PC-3 (cell line): ENCODE results near the gene DSCAM.

Experiments
- EZH2 ChIP-seq: fragments of 300-600 bp; sonication (generic); IDR thresholded peaks from one replicate; pipeline ENCODE4 v1.6.1; 2017; ENCODE audit warnings: antibody characterized with exemption, mild to moderate bottlenecking, low read length; ENCODE audit not compliant: unreplicated experiment
- EZH2phosphoT487 ChIP-seq: fragments of 300-600 bp; sonication (generic); IDR thresholded peaks from 2 replicates; pipeline ENCODE4 v1.6.1; 2018; ENCODE audit warnings: mild to moderate bottlenecking, antibody characterized with exemption, low read length, borderline replicate concordance
- TF ChIP-seq, protein P1 (sequence below): fragments of 300-600 bp; sonication (generic); conservative IDR thresholded peaks from 2 replicates; pipeline ENCODE4 v1.5.1; 2017; ENCODE audit warnings: antibody characterized with exemption, low read depth, mild to moderate bottlenecking, low read length

- TF ChIP-seq, protein P1, sequence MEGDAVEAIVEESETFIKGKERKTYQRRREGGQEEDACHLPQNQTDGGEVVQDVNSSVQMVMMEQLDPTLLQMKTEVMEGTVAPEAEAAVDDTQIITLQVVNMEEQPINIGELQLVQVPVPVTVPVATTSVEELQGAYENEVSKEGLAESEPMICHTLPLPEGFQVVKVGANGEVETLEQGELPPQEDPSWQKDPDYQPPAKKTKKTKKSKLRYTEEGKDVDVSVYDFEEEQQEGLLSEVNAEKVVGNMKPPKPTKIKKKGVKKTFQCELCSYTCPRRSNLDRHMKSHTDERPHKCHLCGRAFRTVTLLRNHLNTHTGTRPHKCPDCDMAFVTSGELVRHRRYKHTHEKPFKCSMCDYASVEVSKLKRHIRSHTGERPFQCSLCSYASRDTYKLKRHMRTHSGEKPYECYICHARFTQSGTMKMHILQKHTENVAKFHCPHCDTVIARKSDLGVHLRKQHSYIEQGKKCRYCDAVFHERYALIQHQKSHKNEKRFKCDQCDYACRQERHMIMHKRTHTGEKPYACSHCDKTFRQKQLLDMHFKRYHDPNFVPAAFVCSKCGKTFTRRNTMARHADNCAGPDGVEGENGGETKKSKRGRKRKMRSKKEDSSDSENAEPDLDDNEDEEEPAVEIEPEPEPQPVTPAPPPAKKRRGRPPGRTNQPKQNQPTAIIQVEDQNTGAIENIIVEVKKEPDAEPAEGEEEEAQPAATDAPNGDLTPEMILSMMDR: no peak
- TF ChIP-seq EZH2: no peak
- TF ChIP-seq EZH2phosphoT487: no peak
Observed at GRCh38 chr21:40099809-40100208, 747.1 kb downstream of the DSCAM start.
